H9 (cell line): Measurements from ENCODE around the gene MAP4K1. TPM values are rescaled to one million over a fixed set of nuclear protein-coding genes. Genes with fewer than 3 reads are reported as not detected.
A peak's percentile ranks its signal among the peaks of the same experiment; 100 is the strongest.
"Not testable (repeated sequence)": the region's sequence is repeated elsewhere in the genome, so short reads cannot be mapped to it uniquely, and the experiment has no call there.

Experiments used
- DNase-seq: peaks from one replicate; pipeline ENCODE4 v3.0.0-alpha.2; 2017
- H2AFZ ChIP-seq: one replicate; pipeline ENCODE4 v1.6.1; 2013; ENCODE audit warnings: mild to moderate bottlenecking, low read length, control low read depth, moderate library complexity
- H2AK5ac ChIP-seq: 2 replicates; pipeline ENCODE4 v1.6.1; 2013; ENCODE audit warnings: low read length, control low read depth, mixed read lengths; ENCODE audit not compliant: insufficient read length
- H2BK120ac ChIP-seq: one replicate; pipeline ENCODE4 v1.6.1; 2013; ENCODE audit warnings: low read depth, mild to moderate bottlenecking, low read length, control low read depth, inconsistent platforms; ENCODE audit not compliant: poor library complexity, severe bottlenecking
- H2BK12ac ChIP-seq: 2 replicates; pipeline ENCODE4 v1.6.1; 2013; ENCODE audit warnings: low read length, control low read depth, mixed read lengths, low read depth; ENCODE audit not compliant: insufficient read length
- H2BK15ac ChIP-seq: 2 replicates; pipeline ENCODE4 v1.6.1; 2013; ENCODE audit warnings: low read depth, low read length, control low read depth
- H2BK20ac ChIP-seq: one replicate; pipeline ENCODE4 v1.6.1; 2013; ENCODE audit warnings: low read depth, mild to moderate bottlenecking, low read length, control low read depth, inconsistent platforms; ENCODE audit not compliant: poor library complexity, severe bottlenecking
- H2BK5ac ChIP-seq: 2 replicates; pipeline ENCODE4 v1.6.1; 2013; ENCODE audit warnings: low read length, control low read depth, mixed read lengths; ENCODE audit not compliant: insufficient read length
- H3K14ac ChIP-seq: 2 replicates; pipeline ENCODE4 v1.6.1; 2013; ENCODE audit warnings: low read length, control low read depth; ENCODE audit not compliant: insufficient read depth
- H3K18ac ChIP-seq: 2 replicates; pipeline ENCODE4 v1.6.1; 2013; ENCODE audit warnings: low read depth, mild to moderate bottlenecking, mixed read lengths, low read length, control low read depth; ENCODE audit not compliant: insufficient read length
- H3K23ac ChIP-seq: 2 replicates; pipeline ENCODE4 v1.6.1; 2013; ENCODE audit warnings: low read length, control low read depth, mixed read lengths, low read depth; ENCODE audit not compliant: insufficient read length
- H3K23me2 ChIP-seq: 2 replicates; pipeline ENCODE4 v1.6.1; 2013; ENCODE audit warnings: low read depth, mild to moderate bottlenecking, mixed read lengths, low read length, control low read depth; ENCODE audit not compliant: insufficient read length, poor library complexity, severe bottlenecking
- H3K27ac ChIP-seq: 2 replicates; pipeline ENCODE4 v1.5.1; 2013; ENCODE audit warnings: low read length, control low read depth, mixed read lengths, low read depth; ENCODE audit not compliant: insufficient read length
- H3K27me3 ChIP-seq: 2 replicates; pipeline ENCODE4 v1.6.1; 2013; ENCODE audit warnings: low read length, control low read depth, inconsistent platforms; ENCODE audit not compliant: insufficient read depth
- H3K4ac ChIP-seq: 2 replicates; pipeline ENCODE4 v1.6.1; 2013; ENCODE audit warnings: low read depth, mild to moderate bottlenecking, control low read depth, inconsistent platforms, low read length, moderate library complexity
- H3K4me1 ChIP-seq: 2 replicates; pipeline ENCODE4 v1.6.1; 2013; ENCODE audit warnings: low read length, control low read depth, inconsistent platforms; ENCODE audit not compliant: insufficient read depth
- H3K4me2 ChIP-seq: 2 replicates; pipeline ENCODE4 v1.6.1; 2013; ENCODE audit warnings: low read length, control low read depth, mixed read lengths; ENCODE audit not compliant: insufficient read length, insufficient read depth
- H3K56ac ChIP-seq: 2 replicates; pipeline ENCODE4 v1.6.1; 2013; ENCODE audit warnings: low read depth, mild to moderate bottlenecking, mixed read lengths, low read length, control low read depth; ENCODE audit not compliant: insufficient read length
- H3K79me1 ChIP-seq: 2 replicates; pipeline ENCODE4 v1.6.1; 2013; ENCODE audit warnings: low read depth, mild to moderate bottlenecking, moderate library complexity, low read length, control low read depth, inconsistent platforms; ENCODE audit not compliant: insufficient read depth, poor library complexity, severe bottlenecking
- H3K79me2 ChIP-seq: 2 replicates; pipeline ENCODE4 v1.6.1; 2013; ENCODE audit warnings: low read length, control low read depth, inconsistent platforms; ENCODE audit not compliant: insufficient read depth
- H3K9ac ChIP-seq: 2 replicates; pipeline ENCODE4 v1.6.1; 2013; ENCODE audit warnings: low read length, control low read depth, mixed read lengths; ENCODE audit not compliant: insufficient read length; ENCODE audit errors: extremely low read depth
- H3K9me3 ChIP-seq: one replicate; pipeline ENCODE4 v1.6.1; 2013; ENCODE audit warnings: low read depth, low read length, inconsistent platforms; ENCODE audit not compliant: control insufficient read depth
- H3T11ph ChIP-seq: one replicate; pipeline ENCODE4 v1.6.1; 2013; ENCODE audit warnings: mild to moderate bottlenecking, low read length, control low read depth, inconsistent platforms
- H4K20me1 ChIP-seq: one replicate; pipeline ENCODE4 v1.6.1; 2013; ENCODE audit not compliant: control insufficient read depth, insufficient read length, insufficient read depth
- H4K5ac ChIP-seq: 2 replicates; pipeline ENCODE4 v1.6.1; 2013; ENCODE audit warnings: low read depth, mild to moderate bottlenecking, mixed read lengths, low read length, control low read depth; ENCODE audit not compliant: insufficient read length
- H4K8ac ChIP-seq: replicated peaks from 2 replicates; pipeline ENCODE4 v1.6.1; 2013; ENCODE audit warnings: low read length, control low read depth, mixed read lengths, low read depth; ENCODE audit not compliant: insufficient read length
- H4K91ac ChIP-seq: 2 replicates; pipeline ENCODE4 v1.6.1; 2013; ENCODE audit warnings: low read depth, mild to moderate bottlenecking, moderate library complexity, mixed read lengths, low read length, control low read depth; ENCODE audit not compliant: insufficient read length
- H3K27ac Mint-ChIP-seq, 3 experiments: 2 replicates in 2 of 3; 3 replicates in 1 of 3; pipeline ENCODE4 v1.8.0; 2020 to 2021; ENCODE audit warnings: mixed read lengths in 3 of 3, mild to moderate bottlenecking in 1 of 3, moderate library complexity in 1 of 3
- H3K27me3 Mint-ChIP-seq: 2 replicates; pipeline ENCODE4 v1.8.0; 2021; ENCODE audit warnings: low read depth, mild to moderate bottlenecking, moderate library complexity, mixed read lengths
- H3K36me3 Mint-ChIP-seq, 3 experiments: 2 replicates in 2 of 3; 3 replicates in 1 of 3; pipeline ENCODE4 v1.8.0; 2020 to 2021; ENCODE audit warnings: low read depth in 3 of 3, mixed read lengths in 3 of 3; ENCODE audit not compliant: insufficient read depth in 1 of 3
- H3K4me1 Mint-ChIP-seq, 2 experiments: 2 replicates each; pipeline ENCODE4 v1.8.0; 2020; ENCODE audit warnings: mixed read lengths in 2 of 2
- H3K4me3 Mint-ChIP-seq, 2 experiments: 2 replicates in 1 of 2; 3 replicates in 1 of 2; pipeline ENCODE4 v1.8.0; 2020 to 2021; ENCODE audit warnings: mild to moderate bottlenecking in 2 of 2, mixed read lengths in 2 of 2, moderate library complexity in 1 of 2
- H3K9me3 Mint-ChIP-seq, 2 experiments: 2 replicates in 1 of 2; 3 replicates in 1 of 2; pipeline ENCODE4 v1.8.0; 2020; ENCODE audit warnings: mild to moderate bottlenecking in 2 of 2, mixed read lengths in 2 of 2, moderate library complexity in 1 of 2
- CTCF ChIP-seq: fragments of 200-600 bp; sonication (generic); conservative IDR thresholded peaks from 3 replicates; pipeline ENCODE4 v1.8.0; 2021; ENCODE audit warnings: antibody characterized with exemption, mild to moderate bottlenecking
- WGBS: extraction: QIAGEN DNeasy Blood & Tissue Kit; methylation state at CpG from one replicate; pipeline ENCODE4 v1.1.7; 2013; ENCODE audit warnings: missing lambda C conversion rate, low lambda C conversion rate, mixed read lengths; ENCODE audit not compliant: insufficient read length; ENCODE audit errors: extremely low coverage; 5-methylcytosine and 5-hydroxymethylcytosine counted together
- total RNA-seq: library from RNA; stranded (reverse); gene quantifications from 2 replicates; pipeline ENCODE4 v1.2.1, GENCODE V29; 2021

The MAP4K1 gene
- total RNA-seq, 1 experiment from 2014 or later = 31.1 TPM

- Histone ChIP-seq H2AK5ac (no peak overlapping the region), H3K56ac (no peak overlapping the region), H3K4me1 (no peaks in the 10 kb centered on the region), H3K23ac (no peak overlapping the region), H4K8ac (no peak overlapping the region), H2AFZ (no peak overlapping the region), H2BK120ac (no peak overlapping the region), H3K4ac (no peak overlapping the region), H4K5ac (no peak overlapping the region), H4K20me1 (no peaks in the 10 kb centered on the region), H4K91ac (no peak overlapping the region), H3K79me2 (no peaks in the 10 kb centered on the region), H3T11ph (no peak overlapping the region), H3K79me1 (no peaks in the 10 kb centered on the region), H3K23me2 (no peaks in the 10 kb centered on the region), H3K9me3 (no peaks in the 10 kb centered on the region), H2BK15ac (no peak overlapping the region), H3K4me2 (no peak overlapping the region), H3K27ac (no peak overlapping the region), H2BK20ac (no peak overlapping the region), H3K18ac (no peak overlapping the region), H2BK5ac (no peak overlapping the region), H3K9ac (no peak overlapping the region), H2BK12ac (no peak overlapping the region), H3K14ac (no peak overlapping the region), H3K27me3 (no peaks in the 10 kb centered on the region)
- H3K27me3 Mint-ChIP-seq = peaks cover 2% of the 10 kb centered on the region; the same call in 1 of the 2 replicates
- H3K36me3 Mint-ChIP-seq = peaks cover 18 to 20% (median 19%) of the 10 kb centered on the region in 3 experiments
- WGBS = no CpG with 5 or more reads among the region's 13 CpGs
- H3K4me1 Mint-ChIP-seq = no peaks in the 10 kb centered on the region
- no peak overlapping the region for H3K4me3 Mint-ChIP-seq
- no peaks in the 10 kb centered on the region for H3K9me3 Mint-ChIP-seq
- H3K27ac Mint-ChIP-seq = peak overlapping the region in 1 of 3 experiments; percentile 31; a peak in 2 of 7 replicates
- TF ChIP-seq CTCF = no peak
- no peak for DNase-seq
Observed at GRCh38 chr19:38559428-38560401, 58.0 kb downstream of the MAP4K1 start.

- H3K27ac Mint-ChIP-seq, H3K79me2 ChIP-seq, H3K18ac ChIP-seq, H2BK15ac ChIP-seq, H2BK5ac ChIP-seq, H3K9me3 Mint-ChIP-seq, H3K27ac ChIP-seq, H3K27me3 ChIP-seq, H3K9ac ChIP-seq, H2BK12ac ChIP-seq, H3K4me3 Mint-ChIP-seq, H3K79me1 ChIP-seq, H2BK20ac ChIP-seq, H3K9me3 ChIP-seq, H3K27me3 Mint-ChIP-seq, H3K4ac ChIP-seq, DNase-seq, H3K56ac ChIP-seq, H4K8ac ChIP-seq, H4K20me1 ChIP-seq, H3K14ac ChIP-seq, H2BK120ac ChIP-seq, H3T11ph ChIP-seq, H3K4me2 ChIP-seq, H3K23me2 ChIP-seq, H3K23ac ChIP-seq, H2AFZ ChIP-seq, H4K5ac ChIP-seq, H2AK5ac ChIP-seq, H3K4me1 ChIP-seq, H3K4me1 Mint-ChIP-seq, H4K91ac ChIP-seq: not testable (repeated sequence)
- no CpG with 5 or more reads among the region's 7 CpGs for WGBS
- peaks cover 18 to 21% (median 19%) of the 10 kb centered on the region in 3 experiments for H3K36me3 Mint-ChIP-seq
Observed at GRCh38 chr19:38558933-38559332, 58.8 kb downstream of the MAP4K1 start.
